Bronchial epithelial cell (primary cell): ENCODE data around the gene ASB3. TPM values are rescaled to one million over a fixed set of nuclear protein-coding genes. Genes with fewer than 3 reads are reported as not detected.
"Not testable (repeated sequence)": the region's sequence is repeated elsewhere in the genome, so short reads cannot be mapped to it uniquely, and the experiment has no call there.

Source experiments
- DNase-seq: peaks from one replicate; pipeline ENCODE4 v3.0.0-alpha.2; 2010; ENCODE audit warnings: low read depth
- FAIRE-seq: peaks from 2 replicates; lab custom pipeline; 2011; peaks lifted over from hg19 to GRCh38; lab: Jason Lieb, UNC
- H3K27me3 ChIP-seq: 2 replicates; pipeline ENCODE4 v1.5.1; 2011; ENCODE audit warnings: low read length; ENCODE audit not compliant: control insufficient read depth, insufficient read depth
- H3K36me3 ChIP-seq: 2 replicates; pipeline ENCODE4 v1.5.1; 2011; ENCODE audit warnings: low read length; ENCODE audit not compliant: control insufficient read depth, insufficient read depth
- H3K4me3 ChIP-seq: 2 replicates; pipeline ENCODE4 v1.5.1; 2011; ENCODE audit warnings: mild to moderate bottlenecking, low read depth, low read length, control low read depth
- total RNA-seq: library from RNA; depleted of rRNA; stranded (reverse); fragments of >200 nt; gene quantifications from 2 replicates; pipeline ENCODE4 v1.2.1, GENCODE V29; 2014
- TF ChIP-seq, protein P1 (sequence below): IDR thresholded peaks from 2 replicates; pipeline ENCODE4 v1.5.1; 2011; ENCODE audit warnings: mild to moderate bottlenecking, moderate library complexity, low read length, control low read depth, inconsistent platforms; ENCODE audit not compliant: insufficient read depth, severe bottlenecking

Gene ASB3
- total RNA-seq, 1 donor from 2014 or later, result 13.4 TPM

DNA sequence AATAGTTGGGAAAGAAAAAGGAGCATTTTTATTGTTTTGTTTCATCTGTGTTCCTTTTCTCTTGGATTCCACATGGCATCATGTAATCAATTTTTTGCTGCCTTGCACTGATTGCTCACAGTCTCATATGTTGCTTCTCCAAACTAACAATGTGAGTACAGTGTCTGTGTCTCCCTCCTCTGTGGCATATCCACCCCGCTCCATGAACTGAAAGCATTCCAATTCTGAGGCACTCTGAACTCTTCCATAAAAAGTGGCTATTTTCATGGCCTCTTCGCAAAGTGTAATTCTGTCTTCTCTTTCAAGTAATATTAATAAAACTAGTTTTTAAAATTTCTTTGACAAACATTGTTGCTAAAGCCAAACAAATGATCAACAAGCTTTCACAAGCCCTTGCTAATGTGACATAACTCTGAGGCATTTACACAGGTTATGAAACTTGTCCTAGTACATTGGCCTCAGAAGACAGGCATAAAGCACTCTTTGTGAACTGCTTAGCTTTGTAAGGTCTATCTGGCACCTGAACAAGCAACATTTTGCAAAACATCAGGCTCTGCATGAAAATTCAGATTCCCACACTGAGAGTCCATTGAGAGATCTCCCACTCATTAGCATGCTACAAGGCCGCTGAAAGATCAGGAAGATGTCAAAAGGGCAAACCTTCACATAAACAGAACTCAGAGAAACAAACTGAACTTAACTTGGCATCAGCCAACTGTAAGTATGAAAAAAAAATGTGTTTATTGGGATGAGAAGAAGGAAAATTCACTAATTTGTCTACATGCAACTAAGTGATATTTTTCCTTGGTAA, 40.0 kb upstream of the ASB3 start:
- DNase-seq (peak; percentile 72), FAIRE-seq (no peak)

DNA sequence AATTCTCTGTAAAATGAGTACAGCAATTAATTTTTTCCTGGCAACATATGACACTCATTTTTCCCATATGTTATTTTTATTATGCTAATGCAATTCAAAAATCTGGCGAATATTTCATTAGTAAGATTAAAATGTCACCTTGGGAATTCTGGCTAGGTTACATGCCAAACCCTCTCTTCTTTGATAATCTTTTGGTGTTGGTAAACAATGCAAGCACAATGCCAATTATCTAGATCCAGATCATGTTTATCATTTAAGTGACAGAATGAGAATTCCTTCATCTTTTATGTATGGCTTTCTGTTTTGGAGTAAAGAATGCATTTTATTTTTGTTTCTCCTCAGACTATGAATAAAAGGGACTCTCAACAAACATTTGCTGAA, 39.3 kb upstream of the ASB3 start:
- FAIRE-seq (no peak), DNase-seq (no peak)
- H3K27me3 ChIP-seq, result no peaks in the 10 kb centered on the region
- H3K36me3 ChIP-seq, result no peaks in the 10 kb centered on the region
- no peak overlapping the region for H3K4me3 ChIP-seq
- TF ChIP-seq, protein P1, sequence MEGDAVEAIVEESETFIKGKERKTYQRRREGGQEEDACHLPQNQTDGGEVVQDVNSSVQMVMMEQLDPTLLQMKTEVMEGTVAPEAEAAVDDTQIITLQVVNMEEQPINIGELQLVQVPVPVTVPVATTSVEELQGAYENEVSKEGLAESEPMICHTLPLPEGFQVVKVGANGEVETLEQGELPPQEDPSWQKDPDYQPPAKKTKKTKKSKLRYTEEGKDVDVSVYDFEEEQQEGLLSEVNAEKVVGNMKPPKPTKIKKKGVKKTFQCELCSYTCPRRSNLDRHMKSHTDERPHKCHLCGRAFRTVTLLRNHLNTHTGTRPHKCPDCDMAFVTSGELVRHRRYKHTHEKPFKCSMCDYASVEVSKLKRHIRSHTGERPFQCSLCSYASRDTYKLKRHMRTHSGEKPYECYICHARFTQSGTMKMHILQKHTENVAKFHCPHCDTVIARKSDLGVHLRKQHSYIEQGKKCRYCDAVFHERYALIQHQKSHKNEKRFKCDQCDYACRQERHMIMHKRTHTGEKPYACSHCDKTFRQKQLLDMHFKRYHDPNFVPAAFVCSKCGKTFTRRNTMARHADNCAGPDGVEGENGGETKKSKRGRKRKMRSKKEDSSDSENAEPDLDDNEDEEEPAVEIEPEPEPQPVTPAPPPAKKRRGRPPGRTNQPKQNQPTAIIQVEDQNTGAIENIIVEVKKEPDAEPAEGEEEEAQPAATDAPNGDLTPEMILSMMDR, result no peak

More for the DNA sequence above, 40.0 kb upstream of the ASB3 start:
- Histone ChIP-seq H3K27me3 (no peaks in the 10 kb centered on the region), H3K4me3 (no peak overlapping the region), H3K36me3 (no peaks in the 10 kb centered on the region)
- TF ChIP-seq, protein P1, result no peak

DNA sequence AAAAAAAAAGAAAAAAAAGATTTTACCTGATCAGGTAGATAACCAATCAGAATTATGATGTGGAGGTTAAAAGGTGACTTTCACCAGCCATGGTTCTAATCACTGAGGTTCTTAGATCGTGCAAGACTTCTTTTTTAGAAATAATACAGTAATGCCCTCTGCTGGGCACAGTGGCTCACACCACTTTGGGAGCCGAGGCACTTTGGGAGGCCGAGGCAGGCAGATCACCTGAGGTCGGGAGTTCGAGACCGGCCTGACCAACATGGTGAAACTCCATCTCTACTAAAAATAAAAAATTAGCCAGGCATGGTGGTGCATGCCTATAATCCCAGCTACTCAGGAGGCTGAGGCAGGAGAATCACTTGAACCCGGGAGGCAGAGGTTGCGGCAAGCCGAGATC, 36.9 kb upstream of the ASB3 start:
- not testable (repeated sequence) for H3K27me3 ChIP-seq, DNase-seq, H3K4me3 ChIP-seq, FAIRE-seq, H3K36me3 ChIP-seq

DNA sequence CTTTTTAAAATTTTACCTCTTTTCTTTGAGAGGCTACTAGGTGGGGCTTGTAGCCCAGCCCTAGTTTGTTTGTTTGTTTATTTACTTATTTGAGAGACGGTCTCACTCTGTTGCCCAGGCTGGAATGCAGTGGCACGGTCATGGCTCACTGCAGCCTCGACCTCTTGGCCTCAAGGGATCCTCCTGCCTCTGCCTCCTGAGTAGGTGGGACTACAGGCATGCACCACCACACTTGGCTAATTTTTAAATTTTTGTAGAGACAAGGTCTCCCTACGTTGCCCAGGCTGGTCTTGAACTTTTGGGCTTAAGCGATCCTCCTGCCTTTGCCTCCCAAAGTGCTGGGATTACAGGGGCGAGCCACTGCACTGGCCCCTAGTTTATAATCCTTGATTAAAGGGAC, 35.1 kb upstream of the ASB3 start:
- no peak for FAIRE-seq
- no peak overlapping the region for H3K4me3 ChIP-seq

DNA sequence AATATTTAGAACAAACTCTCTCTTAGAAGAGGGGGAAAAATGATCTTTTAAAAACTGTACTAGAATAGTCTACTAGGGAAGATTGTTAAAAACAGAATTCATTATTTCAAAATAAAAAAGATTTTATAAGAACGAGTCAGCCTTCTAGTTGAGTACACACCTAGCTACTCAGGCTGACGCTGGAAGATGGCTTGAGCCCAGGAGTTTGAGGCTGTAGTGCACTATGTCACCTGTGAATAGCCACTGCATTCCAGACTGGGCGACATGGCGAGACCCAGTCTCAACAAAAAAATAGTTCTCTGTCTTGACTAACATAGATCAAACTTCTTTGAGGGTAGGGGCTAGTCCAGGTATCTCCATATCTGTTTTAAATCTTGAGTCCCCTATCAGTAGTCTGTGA, 34.0 kb upstream of the ASB3 start:
- Histone ChIP-seq H3K36me3 (peaks cover 3% of the 10 kb centered on the region), H3K27me3 (no peaks in the 10 kb centered on the region), H3K4me3 (no peak overlapping the region)
- TF ChIP-seq, protein P1, result no peak
- DNase-seq (no peak), FAIRE-seq (no peak)

More for the DNA sequence above, 35.1 kb upstream of the ASB3 start:
- DNase-seq, result no peak
- Histone ChIP-seq H3K27me3 (no peaks in the 10 kb centered on the region), H3K36me3 (peaks cover 3% of the 10 kb centered on the region)
- TF ChIP-seq, protein P1, result no peak

DNA sequence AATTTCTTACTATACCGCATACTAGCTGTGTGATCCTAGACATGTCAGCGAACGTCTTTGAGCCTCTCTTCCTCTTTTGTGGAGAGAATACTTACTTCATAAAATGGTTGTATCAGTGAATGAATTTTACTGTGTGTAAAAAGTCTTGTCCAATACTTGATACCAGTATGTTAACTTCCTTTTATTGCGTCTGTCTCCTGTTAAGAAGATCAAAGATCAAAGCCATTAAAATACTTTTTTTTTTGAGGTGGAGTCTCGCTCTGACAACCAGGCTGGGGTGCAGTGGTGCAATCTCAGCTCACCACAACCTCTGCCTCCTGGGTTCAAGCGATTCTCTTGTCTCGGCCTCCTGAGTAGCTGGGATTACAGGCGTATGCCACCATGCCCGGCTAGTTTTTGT, 33.3 kb upstream of the ASB3 start:
- FAIRE-seq, result no peak
- DNase-seq, result no peak
- Histone ChIP-seq H3K4me3 (no peak overlapping the region), H3K36me3 (peaks cover 3% of the 10 kb centered on the region), H3K27me3 (no peaks in the 10 kb centered on the region)
- TF ChIP-seq, protein P1, result no peak
